GM12873 (cell line): Measurements from ENCODE around the gene REXO4.

Experiments
- CTCF ChIP-seq: IDR thresholded peaks from 2 replicates; pipeline ENCODE4 v1.5.1; 2012; ENCODE audit warnings: low read depth, mild to moderate bottlenecking, moderate library complexity, low read length, control low read depth; ENCODE audit not compliant: insufficient read depth; ENCODE audit errors: missing control alignments

The REXO4 gene

GRCh38 chr9:133445293-133445969 lies 27.6 kb upstream of the REXO4 start:
- no peak for TF ChIP-seq CTCF

DNA sequence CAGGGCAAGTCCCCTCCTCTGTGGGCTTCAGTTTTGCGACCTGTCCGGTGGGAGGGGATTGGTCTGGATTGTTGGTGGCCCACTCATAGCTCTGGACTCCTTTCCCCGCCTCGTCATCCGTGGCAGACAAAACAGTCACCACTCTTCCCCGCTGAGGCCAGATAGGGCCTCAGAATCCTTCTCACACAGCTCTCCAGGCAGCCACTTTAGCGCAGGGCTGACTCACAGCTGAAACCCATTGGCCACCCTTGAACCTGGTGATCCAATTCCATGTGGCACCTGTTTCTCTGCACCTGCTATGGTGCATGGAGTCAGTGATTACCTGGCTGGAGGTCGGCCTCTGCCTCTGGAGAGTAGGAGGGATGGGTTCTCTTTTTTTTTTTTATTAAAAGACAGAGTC lies 26.2 kb upstream of the REXO4 start:
- no peak for TF ChIP-seq CTCF

- TF ChIP-seq CTCF = no peak
Observed at GRCh38 chr9:133443248-133443647, 25.4 kb upstream of the REXO4 start.

GRCh38 chr9:133441571-133441970 lies 23.8 kb upstream of the REXO4 start:
- TF ChIP-seq CTCF = no peak

GRCh38 chr9:133440874-133441273 lies 23.1 kb upstream of the REXO4 start:
- TF ChIP-seq CTCF = no peak

- no peak for TF ChIP-seq CTCF
Observed at GRCh38 chr9:133439337-133439736, 21.5 kb upstream of the REXO4 start.

GRCh38 chr9:133437753-133438531 lies 20.1 kb upstream of the REXO4 start:
- no peak for TF ChIP-seq CTCF
